GM12873 (cell line): ENCODE results near the gene DUSP2.

Experiments
- TF ChIP-seq, protein P1 (sequence below): IDR thresholded peaks from 2 replicates; pipeline ENCODE4 v1.5.1; 2012; ENCODE audit warnings: low read depth, mild to moderate bottlenecking, moderate library complexity, low read length, control low read depth; ENCODE audit not compliant: insufficient read depth; ENCODE audit errors: missing control alignments

DUSP2 gene

DNA sequence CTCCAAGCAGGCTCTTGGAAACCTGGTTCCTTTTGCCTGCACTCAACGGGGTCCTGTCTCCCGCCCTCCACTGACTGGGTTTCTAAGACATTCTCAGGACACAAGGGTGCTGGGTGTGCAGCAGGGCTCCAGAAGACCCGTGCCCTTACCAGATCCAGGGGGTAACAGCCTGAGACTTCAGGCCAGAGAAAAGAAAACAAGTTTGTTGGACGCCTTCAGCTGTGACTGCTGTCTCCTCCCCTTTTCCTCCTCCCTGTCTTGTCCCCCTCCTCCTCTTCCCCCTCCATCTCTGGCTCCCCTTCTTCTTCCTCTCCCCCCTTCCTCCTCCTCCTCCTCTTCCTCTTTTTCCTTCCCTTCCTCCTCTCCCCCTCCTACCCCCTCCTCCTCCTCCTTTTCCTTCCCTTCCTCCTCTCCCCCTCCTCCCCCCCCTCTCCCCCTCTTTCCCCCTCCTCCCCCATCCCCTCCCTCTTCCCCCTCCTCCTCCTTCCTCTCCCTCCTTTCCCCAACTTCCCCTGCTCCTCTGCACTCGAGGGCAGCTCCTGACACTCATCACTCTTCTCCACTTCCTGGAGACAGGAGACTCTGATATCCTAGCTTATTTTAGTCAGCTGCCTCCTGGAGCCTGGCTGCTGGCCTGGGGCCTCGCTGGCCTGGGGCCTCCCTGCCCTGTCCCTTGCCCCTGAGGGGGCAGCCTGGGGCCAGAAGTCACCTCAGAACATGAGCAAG, 41.3 kb downstream of the DUSP2 start:
- TF ChIP-seq, protein P1, sequence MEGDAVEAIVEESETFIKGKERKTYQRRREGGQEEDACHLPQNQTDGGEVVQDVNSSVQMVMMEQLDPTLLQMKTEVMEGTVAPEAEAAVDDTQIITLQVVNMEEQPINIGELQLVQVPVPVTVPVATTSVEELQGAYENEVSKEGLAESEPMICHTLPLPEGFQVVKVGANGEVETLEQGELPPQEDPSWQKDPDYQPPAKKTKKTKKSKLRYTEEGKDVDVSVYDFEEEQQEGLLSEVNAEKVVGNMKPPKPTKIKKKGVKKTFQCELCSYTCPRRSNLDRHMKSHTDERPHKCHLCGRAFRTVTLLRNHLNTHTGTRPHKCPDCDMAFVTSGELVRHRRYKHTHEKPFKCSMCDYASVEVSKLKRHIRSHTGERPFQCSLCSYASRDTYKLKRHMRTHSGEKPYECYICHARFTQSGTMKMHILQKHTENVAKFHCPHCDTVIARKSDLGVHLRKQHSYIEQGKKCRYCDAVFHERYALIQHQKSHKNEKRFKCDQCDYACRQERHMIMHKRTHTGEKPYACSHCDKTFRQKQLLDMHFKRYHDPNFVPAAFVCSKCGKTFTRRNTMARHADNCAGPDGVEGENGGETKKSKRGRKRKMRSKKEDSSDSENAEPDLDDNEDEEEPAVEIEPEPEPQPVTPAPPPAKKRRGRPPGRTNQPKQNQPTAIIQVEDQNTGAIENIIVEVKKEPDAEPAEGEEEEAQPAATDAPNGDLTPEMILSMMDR, result no peak

DNA sequence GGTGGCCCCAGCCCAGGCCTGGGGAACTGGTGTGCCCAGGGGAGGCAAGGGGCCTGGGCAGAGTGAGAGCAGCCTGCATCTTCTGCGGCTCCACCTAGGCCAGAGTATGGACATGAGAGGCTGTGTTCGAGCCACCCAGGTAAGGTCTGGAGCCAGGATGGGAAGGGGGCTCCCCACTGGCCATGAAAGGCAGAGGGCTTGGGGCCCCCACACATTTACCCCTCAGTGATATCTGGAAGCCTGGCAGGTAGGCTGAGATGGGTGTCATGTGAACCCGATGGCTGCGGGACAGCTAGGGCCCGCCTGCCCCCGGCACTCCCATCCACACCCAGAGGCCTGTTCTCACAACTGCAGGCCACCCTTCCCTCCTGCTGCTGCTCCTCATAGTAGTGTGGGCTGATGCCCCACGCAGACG, 42.0 kb downstream of the DUSP2 start:
- TF ChIP-seq, protein P1, result no peak

DNA sequence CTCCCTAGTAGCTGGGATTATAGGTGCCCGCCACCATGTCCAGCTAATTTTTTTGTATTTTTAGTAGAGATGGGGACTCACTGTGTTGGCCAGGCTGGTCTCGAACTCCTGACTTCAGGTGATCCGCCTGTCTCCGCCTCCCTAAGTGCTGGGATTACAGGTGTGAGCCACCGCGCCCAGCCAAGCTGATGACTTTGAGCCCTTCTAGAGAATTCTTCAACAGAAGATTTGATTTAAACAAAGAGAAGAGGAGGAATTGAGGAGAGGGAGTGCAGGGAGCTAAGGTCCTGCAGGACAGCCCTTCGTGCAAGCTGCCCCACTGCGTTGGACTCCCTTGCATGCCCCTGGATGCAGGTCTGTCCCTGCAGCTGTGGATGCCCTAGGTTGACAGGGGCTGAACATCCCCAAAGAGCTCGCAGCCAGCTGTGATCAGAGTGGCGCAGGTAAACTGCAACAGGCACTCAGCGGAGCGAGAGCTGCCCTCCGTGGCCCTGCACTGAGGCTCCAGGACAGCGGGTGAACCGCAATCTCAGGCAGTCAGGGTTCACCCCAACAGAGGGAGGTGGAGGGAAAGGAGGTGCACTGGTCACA, 42.5 kb downstream of the DUSP2 start:
- TF ChIP-seq, protein P1, result no peak

DNA sequence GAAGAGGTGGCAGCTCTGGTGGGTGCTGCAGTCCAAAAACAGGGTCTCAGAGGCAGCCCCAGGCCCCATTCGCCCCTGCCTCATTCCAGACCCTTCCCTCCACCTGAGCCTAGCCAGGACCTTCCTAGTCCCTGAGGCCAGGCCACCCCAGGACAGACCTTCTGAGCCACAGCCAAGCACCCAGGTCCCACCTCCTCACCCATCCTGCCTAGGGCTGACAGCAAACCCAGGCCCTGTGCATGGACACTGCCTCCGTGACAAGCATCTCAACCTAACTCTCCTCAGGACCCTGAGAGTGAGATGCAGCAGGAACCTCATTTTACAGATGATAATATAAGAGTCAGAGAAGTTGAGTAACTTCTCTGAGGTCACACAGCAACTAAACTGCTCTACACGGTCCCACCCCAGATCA, 44.3 kb downstream of the DUSP2 start:
- TF ChIP-seq, protein P1, result no peak

DNA sequence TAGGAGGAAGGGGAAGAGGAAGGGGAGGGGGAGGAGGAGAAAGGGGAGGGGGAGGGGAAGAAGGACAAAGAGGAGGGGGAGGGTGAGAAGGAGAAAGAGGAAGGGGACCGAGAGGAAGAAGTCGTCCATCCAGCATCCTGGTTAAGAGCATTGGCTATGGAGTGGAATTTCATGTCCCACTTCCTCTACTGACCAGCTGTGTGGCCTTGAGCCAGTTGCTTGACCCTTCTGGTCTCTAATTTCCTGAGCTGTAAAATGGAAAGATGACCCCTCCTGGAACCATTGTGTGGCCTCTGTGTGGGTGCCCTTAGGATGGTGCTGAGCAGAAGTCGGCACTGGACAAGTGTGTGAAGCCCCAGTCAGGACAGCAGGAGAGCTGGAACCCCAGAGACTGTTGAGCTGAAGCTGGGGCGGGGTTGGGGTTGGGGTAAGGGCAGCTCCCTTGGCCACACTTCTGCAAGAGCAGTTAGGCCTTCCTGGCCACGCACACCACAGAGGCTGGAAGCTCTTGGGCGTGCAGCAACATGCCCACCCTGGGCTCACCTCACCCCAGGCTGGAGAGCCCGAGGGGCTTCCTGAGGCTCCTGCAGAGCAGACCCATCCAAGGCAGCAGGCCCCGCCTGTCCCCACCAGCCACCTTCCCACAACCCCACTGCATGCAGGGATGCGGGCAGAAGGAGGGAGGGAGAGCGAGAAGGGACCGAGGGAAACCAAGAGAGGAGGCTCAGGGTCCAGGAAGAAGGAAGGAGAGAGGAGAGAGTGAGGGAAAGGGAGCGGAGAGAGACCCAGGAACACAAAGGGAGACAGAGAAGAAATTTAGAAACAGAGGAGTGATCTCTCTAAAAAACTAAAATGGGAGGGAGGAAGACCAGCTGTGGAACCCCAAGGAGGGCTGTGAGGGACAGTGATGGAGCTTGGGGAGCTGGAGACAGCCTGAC, 45.1 kb downstream of the DUSP2 start:
- TF ChIP-seq, protein P1, result no peak

DNA sequence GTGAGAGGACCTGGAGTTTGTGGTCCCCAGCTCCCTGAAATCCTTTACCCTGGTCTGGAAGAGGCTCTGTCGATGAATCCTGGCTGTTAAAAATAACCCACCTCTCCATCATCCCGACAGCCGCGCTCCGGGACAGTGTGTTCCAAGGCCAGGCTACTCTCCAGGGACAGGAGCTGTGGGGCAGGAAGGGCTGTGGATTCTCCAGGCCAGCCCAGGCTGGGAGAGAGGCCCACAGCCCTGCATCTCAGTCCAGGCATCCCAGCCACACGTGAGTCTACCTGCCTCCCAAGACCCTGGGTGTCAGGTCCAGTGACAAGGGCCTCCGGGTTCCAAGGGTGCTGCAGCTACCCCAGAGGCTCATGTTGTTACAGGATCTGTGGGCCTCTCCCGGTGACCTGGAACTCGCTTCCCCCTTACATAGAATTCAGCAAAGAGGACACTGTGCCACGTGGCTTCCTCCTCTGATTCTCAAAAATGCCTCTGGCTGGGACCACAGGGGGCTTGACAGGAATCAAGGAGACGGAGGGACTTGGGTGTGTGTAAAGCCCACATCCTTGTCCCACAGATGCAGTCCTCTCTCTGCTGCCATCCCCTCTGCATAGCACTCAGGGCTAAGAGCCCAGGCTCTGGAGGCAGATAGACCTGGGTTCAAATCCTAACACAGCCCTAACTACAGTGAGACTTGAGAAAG, 46.2 kb downstream of the DUSP2 start:
- TF ChIP-seq, protein P1, result no peak
